ENCODE measurements around the gene CYP4A22.
"Not testable (repeated sequence)": the region's sequence is repeated elsewhere in the genome, so short reads cannot be mapped to it uniquely, and the experiment has no call there.

- TF ChIP-seq, protein P1, sequence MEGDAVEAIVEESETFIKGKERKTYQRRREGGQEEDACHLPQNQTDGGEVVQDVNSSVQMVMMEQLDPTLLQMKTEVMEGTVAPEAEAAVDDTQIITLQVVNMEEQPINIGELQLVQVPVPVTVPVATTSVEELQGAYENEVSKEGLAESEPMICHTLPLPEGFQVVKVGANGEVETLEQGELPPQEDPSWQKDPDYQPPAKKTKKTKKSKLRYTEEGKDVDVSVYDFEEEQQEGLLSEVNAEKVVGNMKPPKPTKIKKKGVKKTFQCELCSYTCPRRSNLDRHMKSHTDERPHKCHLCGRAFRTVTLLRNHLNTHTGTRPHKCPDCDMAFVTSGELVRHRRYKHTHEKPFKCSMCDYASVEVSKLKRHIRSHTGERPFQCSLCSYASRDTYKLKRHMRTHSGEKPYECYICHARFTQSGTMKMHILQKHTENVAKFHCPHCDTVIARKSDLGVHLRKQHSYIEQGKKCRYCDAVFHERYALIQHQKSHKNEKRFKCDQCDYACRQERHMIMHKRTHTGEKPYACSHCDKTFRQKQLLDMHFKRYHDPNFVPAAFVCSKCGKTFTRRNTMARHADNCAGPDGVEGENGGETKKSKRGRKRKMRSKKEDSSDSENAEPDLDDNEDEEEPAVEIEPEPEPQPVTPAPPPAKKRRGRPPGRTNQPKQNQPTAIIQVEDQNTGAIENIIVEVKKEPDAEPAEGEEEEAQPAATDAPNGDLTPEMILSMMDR (IDR thresholded peaks at IDR 0.05; ENCODE audit: low read depth, low read length): not testable (repeated sequence)
- not testable (repeated sequence) for TF ChIP-seq POLR2A (IDR thresholded peaks at IDR 0.05; ENCODE audit: extremely low read depth, insufficient read length); MAX (IDR thresholded peaks at IDR 0.05; ENCODE audit: low read depth, low read length); MYC (IDR thresholded peaks at IDR 0.05; ENCODE audit: low read depth, low read length)
Observed at GRCh38 chr1:47124834-47125233, 12.4 kb upstream of the CYP4A22 start.
